K562 (cell line): ENCODE data around the gene IRF2. TPM values are rescaled to one million over a fixed set of nuclear protein-coding genes. Genes with fewer than 3 reads are reported as not detected.

Experiments
- ATF2 ChIP-seq: sonication (generic); formaldehyde crosslinking; IDR thresholded peaks from 2 replicates; pipeline ENCODE4 v1.8.1; 2022; ENCODE audit warnings: missing genetic modification reagents
- HDAC1 ChIP-seq, 2 experiments: fragments of 450-650 bp; IDR thresholded peaks; 2 replicates each; pipeline ENCODE4 v1.6.1; 2016 to 2017; ENCODE audit warnings: inconsistent platforms in 1 of 2, mild to moderate bottlenecking in 1 of 2, moderate library complexity in 1 of 2
- ZNF23 ChIP-seq: fragments of 250-450 bp; sonication (Bioruptor Pico); IDR thresholded peaks from 2 replicates; pipeline ENCODE4 v1.4.0; 2020; ENCODE audit warnings: mild to moderate bottlenecking
- ZNF318 ChIP-seq, 2 experiments: fragments of 450-650 bp; IDR thresholded peaks; 2 replicates each; pipeline ENCODE4 v1.6.1; 2016; ENCODE audit warnings: mild to moderate bottlenecking in 2 of 2, borderline replicate concordance in 1 of 2, low read depth in 1 of 2, moderate library complexity in 1 of 2
- ZNF717 ChIP-seq: fragments of 250-450 bp; sonication (Bioruptor Pico); IDR thresholded peaks from 2 replicates; pipeline ENCODE4 v1.5.0; 2021
- polyA plus RNA-seq, 8 experiments: library from polyadenylated mRNA; depleted of rRNA in 4 of 8; stranded (reverse) in 5 of 8; unstranded in 3 of 8; fragments of >200 nt; fragmentation: Nextera tagmentation in 2 of 8; fragmentation: Illumina TruSeq in 1 of 8; extraction: Ambion mirVana in 2 of 8; extraction: Trizol in 1 of 8; gene quantifications; 2 replicates each; pipeline versions ENCODE4 v1.2.1 to v1.2.3, GENCODE V29; 2011 to 2014; ENCODE audit warnings: inconsistent platforms in 1 of 8, missing spikeins in 1 of 8
- total RNA-seq, 7 experiments: library from RNA; depleted of rRNA in 6 of 7; stranded (reverse); fragments of >200 nt in 6 of 7; fragmentation: Illumina TruSeq in 2 of 7; extraction: Trizol in 2 of 7; gene quantifications; 2 replicates each; pipeline versions ENCODE4 v1.2.1 to v1.2.3, GENCODE V29; 2011 to 2021; ENCODE audit warnings: low replicate concordance in 1 of 7
- TF ChIP-seq, protein P1 (sequence below): fragments of 450-650 bp; IDR thresholded peaks from 2 replicates; pipeline ENCODE4 v1.6.1; 2016; ENCODE audit warnings: mild to moderate bottlenecking, moderate library complexity

The IRF2 gene
- total and polyA plus RNA-seq, 9 of the 15 experiments (the other 6 are each of a cell fraction or from before 2014, with no cell fraction given), result 7.1 to 17.1 (median 11.3) TPM

- no peak for TF ChIP-seq ZNF318 (IDR thresholded peaks at IDR 0.05; ENCODE audit: borderline replicate concordance in 1 of 2, low read depth in 1 of 2)
- TF ChIP-seq ZNF23 (CRISPR knock-in tag), result no peak
- TF ChIP-seq ATF2 (CRISPR knock-in tag), result no peak
- no peak for TF ChIP-seq HDAC1 (IDR thresholded peaks at IDR 0.05)
- TF ChIP-seq, protein P1, sequence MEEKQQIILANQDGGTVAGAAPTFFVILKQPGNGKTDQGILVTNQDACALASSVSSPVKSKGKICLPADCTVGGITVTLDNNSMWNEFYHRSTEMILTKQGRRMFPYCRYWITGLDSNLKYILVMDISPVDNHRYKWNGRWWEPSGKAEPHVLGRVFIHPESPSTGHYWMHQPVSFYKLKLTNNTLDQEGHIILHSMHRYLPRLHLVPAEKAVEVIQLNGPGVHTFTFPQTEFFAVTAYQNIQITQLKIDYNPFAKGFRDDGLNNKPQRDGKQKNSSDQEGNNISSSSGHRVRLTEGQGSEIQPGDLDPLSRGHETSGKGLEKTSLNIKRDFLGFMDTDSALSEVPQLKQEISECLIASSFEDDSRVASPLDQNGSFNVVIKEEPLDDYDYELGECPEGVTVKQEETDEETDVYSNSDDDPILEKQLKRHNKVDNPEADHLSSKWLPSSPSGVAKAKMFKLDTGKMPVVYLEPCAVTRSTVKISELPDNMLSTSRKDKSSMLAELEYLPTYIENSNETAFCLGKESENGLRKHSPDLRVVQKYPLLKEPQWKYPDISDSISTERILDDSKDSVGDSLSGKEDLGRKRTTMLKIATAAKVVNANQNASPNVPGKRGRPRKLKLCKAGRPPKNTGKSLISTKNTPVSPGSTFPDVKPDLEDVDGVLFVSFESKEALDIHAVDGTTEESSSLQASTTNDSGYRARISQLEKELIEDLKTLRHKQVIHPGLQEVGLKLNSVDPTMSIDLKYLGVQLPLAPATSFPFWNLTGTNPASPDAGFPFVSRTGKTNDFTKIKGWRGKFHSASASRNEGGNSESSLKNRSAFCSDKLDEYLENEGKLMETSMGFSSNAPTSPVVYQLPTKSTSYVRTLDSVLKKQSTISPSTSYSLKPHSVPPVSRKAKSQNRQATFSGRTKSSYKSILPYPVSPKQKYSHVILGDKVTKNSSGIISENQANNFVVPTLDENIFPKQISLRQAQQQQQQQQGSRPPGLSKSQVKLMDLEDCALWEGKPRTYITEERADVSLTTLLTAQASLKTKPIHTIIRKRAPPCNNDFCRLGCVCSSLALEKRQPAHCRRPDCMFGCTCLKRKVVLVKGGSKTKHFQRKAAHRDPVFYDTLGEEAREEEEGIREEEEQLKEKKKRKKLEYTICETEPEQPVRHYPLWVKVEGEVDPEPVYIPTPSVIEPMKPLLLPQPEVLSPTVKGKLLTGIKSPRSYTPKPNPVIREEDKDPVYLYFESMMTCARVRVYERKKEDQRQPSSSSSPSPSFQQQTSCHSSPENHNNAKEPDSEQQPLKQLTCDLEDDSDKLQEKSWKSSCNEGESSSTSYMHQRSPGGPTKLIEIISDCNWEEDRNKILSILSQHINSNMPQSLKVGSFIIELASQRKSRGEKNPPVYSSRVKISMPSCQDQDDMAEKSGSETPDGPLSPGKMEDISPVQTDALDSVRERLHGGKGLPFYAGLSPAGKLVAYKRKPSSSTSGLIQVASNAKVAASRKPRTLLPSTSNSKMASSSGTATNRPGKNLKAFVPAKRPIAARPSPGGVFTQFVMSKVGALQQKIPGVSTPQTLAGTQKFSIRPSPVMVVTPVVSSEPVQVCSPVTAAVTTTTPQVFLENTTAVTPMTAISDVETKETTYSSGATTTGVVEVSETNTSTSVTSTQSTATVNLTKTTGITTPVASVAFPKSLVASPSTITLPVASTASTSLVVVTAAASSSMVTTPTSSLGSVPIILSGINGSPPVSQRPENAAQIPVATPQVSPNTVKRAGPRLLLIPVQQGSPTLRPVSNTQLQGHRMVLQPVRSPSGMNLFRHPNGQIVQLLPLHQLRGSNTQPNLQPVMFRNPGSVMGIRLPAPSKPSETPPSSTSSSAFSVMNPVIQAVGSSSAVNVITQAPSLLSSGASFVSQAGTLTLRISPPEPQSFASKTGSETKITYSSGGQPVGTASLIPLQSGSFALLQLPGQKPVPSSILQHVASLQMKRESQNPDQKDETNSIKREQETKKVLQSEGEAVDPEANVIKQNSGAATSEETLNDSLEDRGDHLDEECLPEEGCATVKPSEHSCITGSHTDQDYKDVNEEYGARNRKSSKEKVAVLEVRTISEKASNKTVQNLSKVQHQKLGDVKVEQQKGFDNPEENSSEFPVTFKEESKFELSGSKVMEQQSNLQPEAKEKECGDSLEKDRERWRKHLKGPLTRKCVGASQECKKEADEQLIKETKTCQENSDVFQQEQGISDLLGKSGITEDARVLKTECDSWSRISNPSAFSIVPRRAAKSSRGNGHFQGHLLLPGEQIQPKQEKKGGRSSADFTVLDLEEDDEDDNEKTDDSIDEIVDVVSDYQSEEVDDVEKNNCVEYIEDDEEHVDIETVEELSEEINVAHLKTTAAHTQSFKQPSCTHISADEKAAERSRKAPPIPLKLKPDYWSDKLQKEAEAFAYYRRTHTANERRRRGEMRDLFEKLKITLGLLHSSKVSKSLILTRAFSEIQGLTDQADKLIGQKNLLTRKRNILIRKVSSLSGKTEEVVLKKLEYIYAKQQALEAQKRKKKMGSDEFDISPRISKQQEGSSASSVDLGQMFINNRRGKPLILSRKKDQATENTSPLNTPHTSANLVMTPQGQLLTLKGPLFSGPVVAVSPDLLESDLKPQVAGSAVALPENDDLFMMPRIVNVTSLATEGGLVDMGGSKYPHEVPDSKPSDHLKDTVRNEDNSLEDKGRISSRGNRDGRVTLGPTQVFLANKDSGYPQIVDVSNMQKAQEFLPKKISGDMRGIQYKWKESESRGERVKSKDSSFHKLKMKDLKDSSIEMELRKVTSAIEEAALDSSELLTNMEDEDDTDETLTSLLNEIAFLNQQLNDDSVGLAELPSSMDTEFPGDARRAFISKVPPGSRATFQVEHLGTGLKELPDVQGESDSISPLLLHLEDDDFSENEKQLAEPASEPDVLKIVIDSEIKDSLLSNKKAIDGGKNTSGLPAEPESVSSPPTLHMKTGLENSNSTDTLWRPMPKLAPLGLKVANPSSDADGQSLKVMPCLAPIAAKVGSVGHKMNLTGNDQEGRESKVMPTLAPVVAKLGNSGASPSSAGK, result peak; percentile 12; the same call in 1 of the 2 replicates
- no peak for TF ChIP-seq ZNF717 (CRISPR knock-in tag)
Observed at GRCh38 chr4:184475096-184475461, 729 bp upstream of the IRF2 start (continued).
